CD4-positive, alpha-beta T cell treated with Interleukin-10 for 1 hour (primary cell): Measurements from ENCODE around the gene EIF4E2.

Source experiments
- DNase-seq: peaks from one replicate; pipeline ENCODE4 v3.0.0-alpha.2; 2020

Gene EIF4E2

GRCh38 chr2:232539298-232540231, 10.9 kb upstream of the EIF4E2 start, which contains the start of gene CHRNG:
Gene CHRNG (plus strand): TSS chr2:232539692. CDS start chr2:232539748, 56 bp downstream.
- no peak for DNase-seq

- no peak for DNase-seq
These were observed 9.9 kb upstream of the EIF4E2 start for GRCh38 chr2:232540441-232541041.

DNA sequence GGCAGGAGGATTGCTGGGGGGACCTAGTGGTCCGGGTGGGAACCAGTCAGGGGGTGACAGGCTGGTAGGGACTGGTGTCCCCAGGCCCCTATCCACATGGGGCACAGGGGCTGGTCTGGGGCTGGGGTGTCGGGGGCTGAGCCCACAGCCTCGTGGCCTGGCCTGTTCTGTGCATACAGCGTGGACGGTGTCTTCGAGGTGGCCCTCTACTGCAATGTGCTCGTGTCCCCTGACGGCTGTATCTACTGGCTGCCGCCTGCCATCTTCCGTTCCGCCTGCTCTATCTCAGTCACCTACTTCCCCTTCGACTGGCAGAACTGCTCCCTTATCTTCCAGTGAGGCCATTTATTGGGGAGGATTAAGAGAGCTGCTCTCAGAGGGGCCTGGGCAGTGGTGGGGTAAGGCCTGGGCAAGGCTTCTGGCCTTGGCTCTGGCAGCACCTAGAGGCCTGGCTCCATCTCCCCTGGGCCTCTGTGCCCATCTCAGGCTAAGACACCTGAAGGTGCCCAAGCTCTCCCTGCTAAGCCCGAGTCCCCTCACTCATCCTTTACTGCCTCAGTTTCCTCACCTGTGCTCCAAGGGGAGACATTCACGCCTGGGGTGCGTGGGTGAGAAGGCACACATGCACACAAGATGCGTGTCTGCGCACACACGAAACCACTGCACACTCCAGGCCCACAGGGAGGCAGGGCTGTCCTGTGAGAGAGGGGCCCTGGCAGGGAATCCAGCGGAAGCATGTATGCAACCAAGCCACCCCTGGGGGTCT, 9.1 kb upstream of the EIF4E2 start:
- DNase-seq = no peak

GRCh38 chr2:232541961-232542714, 8.4 kb upstream of the EIF4E2 start:
- no peak for DNase-seq

DNA sequence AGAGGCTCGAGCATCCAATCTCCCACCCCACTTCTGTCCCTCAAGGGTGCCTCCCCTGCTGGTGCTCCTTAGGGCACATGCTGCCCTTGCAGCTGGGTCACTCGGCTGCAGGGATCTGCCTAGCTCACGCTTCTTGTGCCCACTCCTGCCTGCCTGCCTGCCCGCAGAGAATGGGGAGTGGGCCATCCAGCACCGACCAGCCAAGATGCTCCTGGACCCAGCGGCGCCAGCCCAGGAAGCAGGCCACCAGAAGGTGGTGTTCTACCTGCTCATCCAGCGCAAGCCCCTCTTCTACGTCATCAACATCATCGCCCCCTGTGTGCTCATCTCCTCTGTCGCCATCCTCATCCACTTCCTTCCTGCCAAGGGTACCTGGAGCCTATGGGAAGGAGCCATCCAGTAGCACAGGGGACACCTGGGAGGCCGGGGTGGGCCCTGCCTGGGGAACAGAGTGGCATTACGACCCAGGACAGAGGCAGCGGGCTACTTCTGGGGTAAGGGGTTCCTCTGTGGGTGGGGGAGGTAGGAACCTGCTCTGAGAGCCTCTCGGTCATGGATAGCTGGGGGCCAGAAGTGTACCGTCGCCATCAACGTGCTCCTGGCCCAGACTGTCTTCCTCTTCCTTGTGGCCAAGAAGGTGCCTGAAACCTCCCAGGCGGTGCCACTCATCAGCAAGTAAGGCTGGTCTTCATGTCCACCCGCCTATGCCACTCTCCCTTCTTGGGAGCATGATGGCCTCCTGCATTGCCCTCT, 7.6 kb upstream of the EIF4E2 start:
- DNase-seq = no peak

GRCh38 chr2:232543491-232543890, 7.0 kb upstream of the EIF4E2 start:
- DNase-seq = no peak

DNA sequence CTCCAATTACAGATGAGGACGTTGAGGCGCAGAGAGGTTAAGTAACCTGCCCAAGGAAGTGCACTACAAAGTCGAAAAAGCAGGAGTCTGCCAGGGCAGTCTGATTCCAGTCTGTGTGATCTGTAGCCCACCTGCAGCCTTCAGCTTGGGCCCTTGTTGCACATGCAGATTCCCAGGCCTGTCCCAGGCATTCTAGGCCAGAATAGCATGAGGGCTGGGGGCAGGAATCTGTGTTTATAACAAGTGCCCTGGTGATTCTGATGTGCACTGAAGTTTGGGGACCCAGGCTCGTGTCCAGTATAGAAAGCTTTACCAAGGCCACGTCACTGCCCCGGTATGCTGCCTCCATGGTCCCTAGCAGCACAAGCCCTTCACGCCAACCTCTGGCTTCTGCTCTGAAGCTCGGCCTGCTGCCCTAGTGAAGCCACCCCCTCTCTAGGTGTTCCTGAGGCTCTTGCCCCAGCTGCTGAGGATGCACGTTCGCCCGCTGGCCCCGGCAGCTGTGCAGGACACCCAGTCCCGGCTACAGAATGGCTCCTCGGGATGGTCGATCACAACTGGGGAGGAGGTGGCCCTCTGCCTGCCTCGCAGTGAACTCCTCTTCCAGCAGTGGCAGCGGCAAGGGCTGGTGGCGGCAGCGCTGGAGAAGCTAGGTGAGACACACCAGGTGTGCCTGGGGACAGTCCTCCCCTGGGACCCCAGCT, 6.4 kb upstream of the EIF4E2 start:
- no peak for DNase-seq

- DNase-seq = no peak
These were observed 5.8 kb upstream of the EIF4E2 start for GRCh38 chr2:232544674-232545073.

- DNase-seq = no peak
These were observed 4.7 kb upstream of the EIF4E2 start for GRCh38 chr2:232545511-232546375.

DNA sequence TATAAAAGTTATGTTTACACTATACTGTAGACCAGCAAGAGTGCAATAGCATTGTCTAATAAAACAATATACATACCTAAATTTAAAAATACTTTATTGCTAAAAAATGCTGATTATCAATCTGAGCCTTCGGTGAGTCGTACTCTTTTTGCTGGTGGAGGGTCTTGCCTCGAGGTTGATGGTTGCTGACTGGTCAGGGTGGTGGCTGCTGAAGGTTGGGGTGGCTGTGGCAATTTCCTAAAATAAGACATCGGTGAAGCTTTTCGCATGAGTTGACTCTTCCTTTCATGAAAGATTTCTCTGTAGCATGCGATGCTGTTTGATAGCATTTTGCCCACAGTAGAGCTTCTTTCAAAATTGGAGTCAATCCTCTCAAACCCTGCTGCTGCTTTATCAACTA, 2.5 kb upstream of the EIF4E2 start:
- DNase-seq = no peak

DNA sequence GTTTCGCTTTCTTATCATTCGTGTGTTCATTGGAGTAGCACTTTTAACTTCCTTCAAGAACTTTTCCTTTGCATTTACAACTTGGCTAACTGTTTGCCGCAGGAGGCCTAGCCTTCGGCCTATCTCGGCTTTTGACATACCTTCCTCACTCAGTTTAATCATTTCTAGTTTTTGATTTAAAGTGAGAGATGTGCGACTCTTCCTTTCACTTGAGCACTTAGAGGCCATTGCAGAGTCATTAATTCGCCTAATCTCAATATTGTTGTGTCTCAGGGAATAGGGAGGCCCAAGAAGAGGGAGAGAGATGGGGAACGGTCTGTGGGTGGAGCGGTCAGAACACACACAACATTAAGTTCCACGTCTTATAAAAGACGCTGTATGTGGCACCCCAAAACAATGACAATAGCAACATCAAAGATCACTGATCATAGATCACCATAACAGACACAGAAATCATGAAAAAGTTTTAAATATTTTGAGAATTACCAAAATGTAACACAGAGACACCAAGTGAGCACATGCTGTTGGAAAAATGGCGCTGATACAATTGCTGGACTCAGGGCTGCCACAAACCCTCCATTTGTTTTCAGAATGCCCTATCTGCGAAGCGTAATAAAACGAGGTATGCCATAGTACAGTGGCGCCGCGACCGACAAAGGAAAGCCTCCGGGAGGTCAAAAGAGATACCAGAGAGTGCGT, 685 bp upstream of the EIF4E2 start:
- DNase-seq = no peak

DNA sequence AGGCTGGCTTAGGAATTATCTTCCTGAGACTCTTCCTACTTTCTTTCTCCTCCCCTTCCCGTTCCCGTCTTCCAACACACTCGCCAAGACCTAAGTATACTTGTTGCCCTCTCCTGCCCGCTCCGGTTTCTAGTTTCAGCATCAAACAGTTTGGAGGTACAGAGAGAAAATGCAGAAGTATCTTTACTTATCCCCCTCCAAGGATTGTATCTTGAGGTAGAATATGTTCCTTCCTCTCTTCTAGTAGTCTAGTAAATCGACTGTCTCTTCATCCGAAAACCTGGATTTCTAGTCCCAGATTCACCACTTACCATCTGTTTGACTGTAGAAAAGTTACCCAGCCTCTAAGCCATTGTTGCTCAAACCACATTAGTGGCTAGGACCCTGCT, 755 bp downstream of the EIF4E2 start:
- DNase-seq = no peak

DNA sequence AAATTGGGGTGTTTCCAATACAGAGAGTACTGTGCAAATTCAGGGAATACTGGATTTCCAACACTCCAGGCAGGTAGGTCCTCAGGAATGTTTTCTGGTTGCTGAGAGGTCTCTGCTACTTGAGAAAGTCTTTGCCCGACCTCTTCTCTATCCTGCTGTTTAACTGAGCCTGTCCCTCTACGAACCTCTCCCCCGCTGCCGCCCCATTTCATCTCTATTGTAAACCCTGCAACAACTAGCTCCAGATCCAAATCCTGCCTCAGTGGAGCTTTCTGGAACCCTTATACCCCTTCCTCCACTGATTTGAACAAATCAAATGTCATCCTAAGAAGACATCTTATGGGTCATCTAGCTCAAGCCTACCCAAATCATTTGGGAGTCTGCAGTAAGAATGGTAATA, 1.3 kb downstream of the EIF4E2 start:
- DNase-seq = no peak

DNA sequence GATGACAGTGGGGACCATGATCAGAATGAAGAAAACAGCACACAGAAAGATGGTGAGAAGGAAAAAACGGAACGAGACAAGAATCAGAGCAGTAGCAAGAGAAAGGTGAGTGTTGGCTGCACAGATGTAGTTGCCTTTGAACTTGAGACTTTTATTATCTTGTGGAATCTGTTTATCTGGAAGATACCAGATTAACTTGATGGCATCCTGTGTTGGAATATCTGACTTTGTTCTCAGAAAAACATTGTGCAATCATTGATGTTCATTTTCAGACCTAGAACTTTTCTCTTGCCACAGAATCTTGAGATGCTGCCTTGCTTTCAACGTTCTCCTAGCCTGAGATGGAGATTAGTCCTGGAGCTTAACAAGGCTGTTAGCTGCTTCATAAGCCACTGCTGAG, 5.9 kb downstream of the EIF4E2 start:
- no peak for DNase-seq

DNA sequence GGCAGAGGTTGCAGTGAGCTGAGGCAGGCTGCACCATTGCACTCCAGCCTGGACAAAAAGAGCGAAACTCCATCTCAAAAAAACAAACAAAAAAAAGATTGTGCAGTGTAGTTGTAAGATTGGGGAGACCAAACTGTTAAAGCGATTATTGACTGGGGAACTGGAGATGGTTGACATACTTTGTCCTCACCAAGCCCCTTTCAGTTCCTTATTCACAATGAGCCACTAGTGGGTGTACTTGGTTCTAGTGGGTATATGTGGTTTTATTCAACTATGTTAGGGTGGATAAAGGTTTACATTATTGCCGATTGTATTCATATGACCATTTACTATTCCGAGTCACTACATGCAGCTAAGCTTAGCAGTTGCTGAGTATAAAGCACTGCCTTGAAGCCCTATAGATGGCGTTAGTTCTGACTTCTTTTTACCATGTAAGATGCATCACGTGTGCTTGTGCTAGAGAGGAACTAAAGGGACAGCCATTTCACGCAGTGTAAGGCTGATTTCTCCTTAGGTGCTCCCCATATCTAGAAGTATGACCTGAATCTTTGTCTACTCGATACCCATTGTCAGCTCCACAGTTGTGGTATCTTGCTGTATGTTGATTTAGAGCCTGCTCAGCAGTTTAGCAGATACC, 12.1 kb downstream of the EIF4E2 start:
- no peak for DNase-seq

DNA sequence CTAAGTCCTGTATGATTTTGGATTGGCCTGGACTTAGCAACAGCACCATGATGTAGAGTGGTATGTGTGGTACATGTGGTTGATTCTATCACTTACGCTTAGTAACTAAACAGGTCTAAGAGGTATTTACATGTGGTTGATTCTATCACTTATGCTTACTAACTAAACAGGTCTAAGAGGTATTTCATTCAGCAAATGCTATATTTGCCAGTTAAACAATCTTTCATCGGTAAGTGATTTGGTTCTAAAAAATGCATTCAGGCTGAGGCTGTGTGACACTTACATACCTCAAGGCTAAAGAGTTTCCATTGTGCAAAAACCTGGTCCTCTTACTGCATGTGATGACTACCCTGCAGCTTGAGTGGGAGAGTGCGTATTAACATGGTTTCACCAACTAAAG, 13.1 kb downstream of the EIF4E2 start:
- DNase-seq = no peak

- DNase-seq = no peak
These were observed 17.2 kb downstream of the EIF4E2 start for GRCh38 chr2:232567721-232568120.

DNA sequence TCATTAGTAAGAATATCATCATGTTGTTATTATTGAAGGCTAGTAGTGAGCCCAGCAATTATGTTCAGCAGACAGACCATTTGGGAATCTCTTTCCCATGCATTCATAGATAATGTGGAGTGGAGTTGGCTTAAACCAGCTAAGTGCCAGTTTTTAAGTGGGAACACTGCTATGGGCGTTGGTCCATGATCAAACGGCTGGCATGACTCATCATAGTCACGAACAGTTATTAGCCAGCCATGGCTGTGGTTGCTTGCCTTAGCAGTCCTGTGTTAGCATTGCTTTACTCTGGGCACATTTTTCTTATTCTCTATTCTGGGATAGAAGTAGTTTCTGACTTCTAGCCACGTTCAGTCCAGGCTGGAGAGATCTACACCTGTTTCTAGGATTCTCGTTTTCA, 17.7 kb downstream of the EIF4E2 start:
- DNase-seq = no peak

- DNase-seq = no peak
These were observed 19.1 kb downstream of the EIF4E2 start for GRCh38 chr2:232569541-232569940.
